ENCODE data around the gene ZNF654.

The ZNF654 gene

GRCh38 chr3:88149509-88150362 lies 90.7 kb downstream of the ZNF654 start, which contains the start of gene C3orf38:
TSS of gene C3orf38 (plus strand) at chr3:88149959. CDS start at chr3:88150053, 94 bp downstream.
- no peak for TF ChIP-seq CTCF (IDR thresholded peaks at IDR 0.05; ENCODE audit: low read length, missing control alignments)
- H3K4me3 ChIP-seq (replicated peaks; ENCODE audit: low read depth, low read length), result peak within 1 kb of the TSS; percentile 72
- peak; percentile 93 for DNase-seq (ENCODE audit: low read depth)

GRCh38 chr3:88150371-88150770 lies 91.3 kb downstream of the ZNF654 start:
- peak overlapping the region; percentile 72 for H3K4me3 ChIP-seq (replicated peaks; ENCODE audit: low read depth, low read length)
- no peak for TF ChIP-seq CTCF (IDR thresholded peaks at IDR 0.05; ENCODE audit: low read length, missing control alignments)
- DNase-seq (ENCODE audit: low read depth), result peak; percentile 19

- peak overlapping the region; percentile 72 for H3K4me3 ChIP-seq (replicated peaks; ENCODE audit: low read depth, low read length)
- no peak for DNase-seq (ENCODE audit: low read depth)
- no peak for TF ChIP-seq CTCF (IDR thresholded peaks at IDR 0.05; ENCODE audit: low read length, missing control alignments)
Measured at GRCh38 chr3:88150806-88151205, 91.8 kb downstream of the ZNF654 start.

GRCh38 chr3:88151358-88151757 lies 92.3 kb downstream of the ZNF654 start:
- no peak for TF ChIP-seq CTCF (IDR thresholded peaks at IDR 0.05; ENCODE audit: low read length, missing control alignments)
- H3K4me3 ChIP-seq (replicated peaks; ENCODE audit: low read depth, low read length), result peak overlapping the region; percentile 72
- no peak for DNase-seq (ENCODE audit: low read depth)

- TF ChIP-seq CTCF (IDR thresholded peaks at IDR 0.05; ENCODE audit: low read length, missing control alignments), result no peak
Measured at GRCh38 chr3:88152841-88153240, 93.8 kb downstream of the ZNF654 start.

GRCh38 chr3:88166419-88166971 lies 107.4 kb downstream of the ZNF654 start:
- H3K4me3 ChIP-seq (replicated peaks; ENCODE audit: low read depth, low read length), result no peak overlapping the region
- no peak for TF ChIP-seq CTCF (IDR thresholded peaks at IDR 0.05; ENCODE audit: low read length, missing control alignments)

More at GRCh38 chr3:88152841-88153240, 93.8 kb downstream of the ZNF654 start:
- no peak for DNase-seq (ENCODE audit: low read depth)
- H3K4me3 ChIP-seq (replicated peaks; ENCODE audit: low read depth, low read length), result no peak overlapping the region

More at GRCh38 chr3:88166419-88166971, 107.4 kb downstream of the ZNF654 start:
- DNase-seq (ENCODE audit: low read depth), result no peak

Data from fibroblast of pulmonary artery (primary cell).